NCI-H2081 treated with DMSO at 0.1 percent for 48 hours (cell line): ENCODE results near the gene TRMU.

Source experiments
- DNase-seq: peaks from one replicate; lab custom pipeline; 2025; lab: John Stamatoyannopoulos, UW

TRMU gene

GRCh38 chr22:46355996-46356471 lies 20.5 kb downstream of the TRMU start:
- no peak for DNase-seq

- no peak for DNase-seq
Observed at GRCh38 chr22:46356496-46357480, 21.3 kb downstream of the TRMU start.

GRCh38 chr22:46357711-46358520 lies 22.4 kb downstream of the TRMU start:
- DNase-seq, result no peak

- DNase-seq, result no peak
Observed at GRCh38 chr22:46358766-46359165, 23.3 kb downstream of the TRMU start.

- DNase-seq, result no peak
Observed at GRCh38 chr22:46359362-46359761, 23.8 kb downstream of the TRMU start.

GRCh38 chr22:46360097-46360496 lies 24.6 kb downstream of the TRMU start:
- no peak for DNase-seq

GRCh38 chr22:46360891-46361290 lies 25.4 kb downstream of the TRMU start:
- DNase-seq, result no peak

- no peak for DNase-seq
Observed at GRCh38 chr22:46361826-46362202, 26.3 kb downstream of the TRMU start.

- no peak for DNase-seq
Observed at GRCh38 chr22:46362203-46362933, 26.9 kb downstream of the TRMU start.

GRCh38 chr22:46362934-46363515 lies 27.5 kb downstream of the TRMU start:
- DNase-seq, result no peak

GRCh38 chr22:46363611-46364321 lies 28.3 kb downstream of the TRMU start:
- no peak for DNase-seq

- no peak for DNase-seq
Observed at GRCh38 chr22:46364341-46365165, 29.0 kb downstream of the TRMU start.

GRCh38 chr22:46365166-46365624 lies 29.7 kb downstream of the TRMU start:
- no peak for DNase-seq

GRCh38 chr22:46366327-46366731 lies 30.8 kb downstream of the TRMU start:
- no peak for DNase-seq

- DNase-seq, result no peak
Observed at GRCh38 chr22:46366801-46367706, 31.5 kb downstream of the TRMU start.

GRCh38 chr22:46367707-46368191 lies 32.2 kb downstream of the TRMU start:
- DNase-seq, result no peak

GRCh38 chr22:46368422-46368821 lies 32.9 kb downstream of the TRMU start:
- DNase-seq, result no peak

- DNase-seq, result no peak
Observed at GRCh38 chr22:46368871-46369715, 33.6 kb downstream of the TRMU start.
